Peyer's patch (tissue), 4 donors: Measurements from ENCODE around the gene ITGB3. TPM values are rescaled to one million over a fixed set of nuclear protein-coding genes. Genes with fewer than 3 reads are reported as not detected.

Experiments used
- DNase-seq, 3 donors: peaks; one replicate each; pipeline ENCODE4 v3.0.0-alpha.2; 2017 to 2019
- H3K27ac ChIP-seq, 4 donors: fragments of 200-600 bp; sonication (generic); one replicate each; pipeline ENCODE4 v1.5.1; 2016 to 2019
- H3K27me3 ChIP-seq, 2 donors: fragments of 200-600 bp; sonication (generic); one replicate each; pipeline ENCODE4 v1.5.1; 2019
- H3K36me3 ChIP-seq, 3 donors: fragments of 200-600 bp; sonication (generic); one replicate each; pipeline ENCODE4 v1.5.1; 2016 to 2019
- H3K4me1 ChIP-seq, 4 donors: fragments of 200-600 bp; sonication (generic); one replicate each; pipeline ENCODE4 v1.5.1; 2016 to 2019
- H3K4me3 ChIP-seq, 4 donors: fragments of 200-600 bp; sonication (generic); 1 replicate in 3 of 4; 2 replicates in 1 of 4; pipeline ENCODE4 v1.5.1; 2016 to 2019; ENCODE audit warnings: mild to moderate bottlenecking in 1 of 4
- H3K9me3 ChIP-seq, 4 donors: fragments of 200-600 bp; sonication (generic); one replicate each; pipeline ENCODE4 v1.5.1; 2016 to 2019; ENCODE audit warnings: mild to moderate bottlenecking in 1 of 4
- CTCF ChIP-seq, 6 experiments: fragments of 450-650 bp in 4 of 6; fragments of 200-600 bp in 2 of 6; sonication (generic) in 1 of 6; IDR thresholded peaks; one replicate each; pipeline ENCODE4 v1.5.1; 2017 to 2019; ENCODE audit warnings: antibody characterized with exemption in 6 of 6, mild to moderate bottlenecking in 3 of 6, moderate library complexity in 1 of 6
- POLR2A ChIP-seq, 2 donors: fragments of 450-650 bp; IDR thresholded peaks; one replicate each; pipeline ENCODE4 v1.5.1; 2017; ENCODE audit warnings: antibody characterized with exemption in 2 of 2, mild to moderate bottlenecking in 2 of 2, moderate library complexity in 2 of 2
- total RNA-seq, 4 donors: library from RNA; depleted of rRNA; stranded (reverse); fragments of >200 nt; gene quantifications; one replicate each; pipeline ENCODE4 v1.1.0, GENCODE V29; 2016

The ITGB3 gene
- total RNA-seq, 4 donors from 2014 or later: 4.6 to 18.2 (median 6.6) TPM

GRCh38 chr17:47278561-47278960 is 24.9 kb downstream of the ITGB3 start:
- TF ChIP-seq CTCF (IDR thresholded peaks at IDR 0.05) (no peak), POLR2A (IDR thresholded peaks at IDR 0.05) (no peak)
- DNase-seq: no peak
- H3K9me3 ChIP-seq: no peaks in the 10 kb centered on the region
- H3K27ac ChIP-seq: peak overlapping the region; percentile 56 to 72 (median 66)
- peaks cover 0 to 47% (median 13%) of the 10 kb centered on the region in 4 donors for H3K4me1 ChIP-seq
- H3K4me3 ChIP-seq: no peak overlapping the region
- no peaks in the 10 kb centered on the region for H3K27me3 ChIP-seq
- H3K36me3 ChIP-seq: no peaks in the 10 kb centered on the region

GRCh38 chr17:47279062-47279801 is 25.6 kb downstream of the ITGB3 start:
- Histone ChIP-seq H3K4me3 (no peak overlapping the region), H3K27ac (peak overlapping the region; percentile 56 to 72 (median 66)), H3K27me3 (no peaks in the 10 kb centered on the region), H3K36me3 (peaks cover 0 to under 1% (median 0%) of the 10 kb centered on the region in 3 donors), H3K9me3 (no peaks in the 10 kb centered on the region), H3K4me1 (peaks cover 0 to 47% (median 13%) of the 10 kb centered on the region in 4 donors)
- peak in 2 of 3 donors; percentile 67 to 77 for DNase-seq
- TF ChIP-seq POLR2A (IDR thresholded peaks at IDR 0.05): no peak
- TF ChIP-seq CTCF (IDR thresholded peaks at IDR 0.05): no peak

- peaks cover 0 to 47% (median 13%) of the 10 kb centered on the region in 4 donors for H3K4me1 ChIP-seq
- H3K4me3 ChIP-seq: no peak overlapping the region
- H3K27me3 ChIP-seq: no peaks in the 10 kb centered on the region
- H3K27ac ChIP-seq: peak overlapping the region; percentile 56 to 72 (median 66)
- H3K36me3 ChIP-seq: peaks cover 0 to 5% (median 0%) of the 10 kb centered on the region in 3 donors
- TF ChIP-seq CTCF (IDR thresholded peaks at IDR 0.05) (no peak), POLR2A (IDR thresholded peaks at IDR 0.05) (no peak)
- H3K9me3 ChIP-seq: no peaks in the 10 kb centered on the region
- no peak for DNase-seq
Measured at GRCh38 chr17:47280072-47280811, 26.6 kb downstream of the ITGB3 start.

GRCh38 chr17:47281216-47281615 is 27.6 kb downstream of the ITGB3 start:
- H3K4me3 ChIP-seq: no peak overlapping the region
- TF ChIP-seq POLR2A (IDR thresholded peaks at IDR 0.05) (no peak), CTCF (IDR thresholded peaks at IDR 0.05) (no peak)
- DNase-seq: no peak
- H3K36me3 ChIP-seq: peaks cover 0 to 8% (median 0%) of the 10 kb centered on the region in 3 donors
- no peaks in the 10 kb centered on the region for H3K27me3 ChIP-seq
- H3K27ac ChIP-seq: no peak overlapping the region
- H3K4me1 ChIP-seq: peaks cover 0 to 38% (median 11%) of the 10 kb centered on the region in 4 donors
- no peaks in the 10 kb centered on the region for H3K9me3 ChIP-seq

- no peaks in the 10 kb centered on the region for H3K9me3 ChIP-seq
Measured at GRCh38 chr17:47285003-47285402, 31.4 kb downstream of the ITGB3 start.

More at GRCh38 chr17:47285003-47285402, 31.4 kb downstream of the ITGB3 start:
- H3K27me3 ChIP-seq: no peaks in the 10 kb centered on the region
- no peak for DNase-seq
- H3K27ac ChIP-seq: no peak overlapping the region
- H3K36me3 ChIP-seq: peaks cover 0 to 16% (median 0%) of the 10 kb centered on the region in 3 donors
- TF ChIP-seq CTCF (IDR thresholded peaks at IDR 0.05) (no peak), POLR2A (IDR thresholded peaks at IDR 0.05) (no peak)
- peaks cover 0 to 8% (median 2%) of the 10 kb centered on the region in 4 donors for H3K4me1 ChIP-seq
- H3K4me3 ChIP-seq: no peak overlapping the region
